ENCODE data around the gene COX8C. TPM values are rescaled to one million over a fixed set of nuclear protein-coding genes. Genes with fewer than 3 reads are reported as not detected.
"Not testable (repeated sequence)": the region's sequence is repeated elsewhere in the genome, so short reads cannot be mapped to it uniquely, and the experiment has no call there.

COX8C gene
- total RNA-seq, 1 experiment from 2014 or later = not detected

DNA sequence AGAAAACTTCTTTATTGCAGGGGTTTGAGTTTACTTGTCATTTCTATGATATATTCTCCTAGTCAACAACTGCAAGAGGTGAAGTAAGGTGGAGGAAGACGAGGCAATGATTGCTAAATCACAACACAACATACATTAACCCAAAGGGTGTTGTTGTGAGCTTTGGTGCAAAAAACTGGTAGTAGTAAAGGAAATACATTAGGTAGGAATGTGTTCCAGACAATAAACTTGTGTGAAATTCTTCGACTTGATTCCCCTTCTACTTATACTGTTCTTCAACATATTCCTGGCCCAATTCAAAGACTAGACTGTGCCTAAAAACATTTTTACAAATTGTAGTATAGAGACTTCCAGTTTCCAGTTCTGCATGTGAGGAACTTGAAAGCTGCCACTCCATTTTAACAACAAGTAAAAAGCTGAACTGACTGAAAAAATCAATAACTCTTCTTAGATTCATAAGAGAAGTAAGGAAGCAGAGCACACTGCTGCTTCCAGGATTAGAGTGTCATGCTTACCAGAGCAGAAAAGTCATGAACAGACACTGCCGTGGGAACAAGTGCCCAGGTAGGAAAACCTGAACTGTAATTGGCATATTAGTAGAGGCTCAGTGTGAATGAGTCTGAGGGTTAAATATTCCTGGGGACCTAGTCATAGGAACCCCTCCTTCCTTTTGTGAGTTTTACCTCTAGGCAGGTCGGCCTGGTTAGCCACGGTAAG is 22.2 kb downstream of the COX8C start:
- Histone ChIP-seq H3K36me3 (no peaks in the 10 kb centered on the region), H3K4me1 (replicated peaks) (no peaks in the 10 kb centered on the region), H3K4me3 (no peak overlapping the region), H3K27me3 (replicated peaks) (peaks cover 8% of the 10 kb centered on the region), H3K9me3 (replicated peaks) (no peaks in the 10 kb centered on the region), H3K27ac (no peak overlapping the region)
- no peak for DNase-seq (ENCODE audit: low read depth in 1 of 2, low spot score in 2 of 2)

DNA sequence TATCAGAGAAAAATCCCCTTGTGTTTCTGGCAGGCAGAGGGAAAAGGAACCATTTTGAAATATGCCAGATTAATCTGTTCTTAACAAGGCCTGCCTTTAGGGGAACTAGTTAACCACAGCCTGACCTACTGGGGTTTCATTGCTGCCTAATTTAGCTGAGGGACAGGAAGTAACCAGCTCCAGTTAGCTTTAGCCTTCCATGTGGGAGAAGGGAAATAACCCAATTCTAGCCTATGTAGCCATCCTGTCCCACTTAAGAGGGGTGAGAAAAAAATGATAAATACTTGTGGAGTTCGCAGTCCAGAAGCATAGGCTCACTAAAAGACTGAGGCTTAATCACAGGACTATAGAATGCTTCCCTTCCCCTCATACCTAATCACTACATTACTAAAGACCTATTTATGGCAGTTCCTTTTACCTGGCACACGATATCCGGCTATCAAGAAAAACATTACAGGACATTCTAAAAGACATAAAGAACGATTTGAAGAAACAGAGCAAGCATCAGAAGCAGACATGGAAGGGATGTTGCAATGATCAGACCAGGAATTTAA is 22.8 kb downstream of the COX8C start:
- H3K4me1 ChIP-seq (replicated peaks) = no peaks in the 10 kb centered on the region
- no peaks in the 10 kb centered on the region for H3K36me3 ChIP-seq
- no peak for DNase-seq (ENCODE audit: low read depth in 1 of 2, low spot score in 2 of 2)
- no peak overlapping the region for H3K4me3 ChIP-seq
- H3K9me3 ChIP-seq (replicated peaks) = no peaks in the 10 kb centered on the region
- no peak overlapping the region for H3K27ac ChIP-seq
- peaks cover 8% of the 10 kb centered on the region for H3K27me3 ChIP-seq (replicated peaks)

DNA sequence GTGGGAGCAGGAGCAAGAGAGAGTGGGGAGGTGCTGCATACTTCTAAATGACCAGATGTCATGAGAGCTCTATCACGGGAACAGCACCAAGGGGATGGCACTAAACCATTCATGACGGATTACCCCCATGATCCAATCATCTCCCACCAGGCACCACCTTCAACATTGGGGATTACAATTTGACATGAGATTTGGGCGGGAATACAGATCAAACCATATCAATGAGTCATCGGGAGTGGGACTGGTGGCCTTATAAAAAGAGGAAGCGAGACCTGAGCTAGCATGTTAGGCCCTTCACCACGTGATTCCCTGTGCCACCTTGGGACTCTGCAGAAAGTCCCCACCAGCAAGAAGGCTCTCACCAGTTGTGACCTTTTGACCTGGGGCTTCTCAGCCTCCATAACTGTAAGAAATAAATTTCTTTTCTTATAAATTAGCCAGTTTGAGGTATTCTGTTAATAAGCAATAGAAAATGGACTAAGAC is 28.7 kb downstream of the COX8C start:
- Histone ChIP-seq H3K4me3 (no peak overlapping the region), H3K36me3 (no peaks in the 10 kb centered on the region), H3K9me3 (replicated peaks) (no peaks in the 10 kb centered on the region)

DNA sequence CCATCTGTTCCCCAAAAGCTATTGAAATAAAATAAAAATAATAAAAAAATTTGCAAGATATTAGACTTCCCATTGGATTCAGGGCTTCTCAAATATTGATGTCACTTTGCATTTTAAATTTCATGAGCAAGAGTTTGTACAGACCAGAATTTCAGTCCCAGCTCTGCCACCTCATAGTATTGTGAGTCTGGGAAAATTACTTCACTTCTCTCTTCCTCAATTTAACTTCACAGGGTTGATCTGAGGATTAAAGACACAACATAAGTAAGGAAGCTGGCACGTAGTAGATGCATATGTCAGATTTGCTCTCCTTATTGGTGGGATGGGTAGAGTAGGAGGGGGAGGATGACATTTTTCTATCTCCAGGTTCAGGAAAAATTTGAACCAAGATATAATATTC is 32.8 kb downstream of the COX8C start:
- no peak for DNase-seq (ENCODE audit: low read depth in 1 of 2, low spot score in 2 of 2)
- Histone ChIP-seq H3K27me3 (replicated peaks) (peaks cover 3% of the 10 kb centered on the region; the same call in 1 of the 2 replicates), H3K4me1 (replicated peaks) (no peaks in the 10 kb centered on the region), H3K9me3 (replicated peaks) (no peaks in the 10 kb centered on the region), H3K4me3 (no peak overlapping the region), H3K27ac (no peak overlapping the region), H3K36me3 (no peaks in the 10 kb centered on the region)

More for the DNA sequence above, 28.7 kb downstream of the COX8C start:
- no peak for DNase-seq (ENCODE audit: low read depth in 1 of 2, low spot score in 2 of 2)
- H3K27ac ChIP-seq = no peak overlapping the region
- H3K4me1 ChIP-seq (replicated peaks) = no peaks in the 10 kb centered on the region
- peaks cover 3% of the 10 kb centered on the region for H3K27me3 ChIP-seq (replicated peaks)

DNA sequence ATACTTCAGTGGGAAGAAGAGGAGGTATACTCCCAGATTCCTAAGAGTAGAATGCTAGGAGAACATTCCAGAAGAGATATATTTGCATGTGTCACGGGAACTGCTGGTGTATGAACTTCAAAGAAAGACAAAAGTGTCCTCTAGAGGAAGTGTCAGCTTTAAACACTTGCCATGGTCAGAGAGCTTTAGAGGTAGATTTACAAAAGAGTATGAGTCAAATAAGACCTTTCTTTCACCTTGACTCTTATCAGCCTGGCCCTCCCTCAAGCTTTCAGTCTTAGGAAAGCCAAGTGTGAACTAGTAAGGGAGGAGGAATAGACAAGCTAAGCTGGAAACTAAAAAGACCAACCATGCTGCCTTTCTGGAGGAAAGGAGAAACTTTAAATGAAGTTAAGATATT is 34.7 kb downstream of the COX8C start:
- no peaks in the 10 kb centered on the region for H3K36me3 ChIP-seq
- peaks cover 3% of the 10 kb centered on the region; the same call in 1 of the 2 replicates for H3K27me3 ChIP-seq (replicated peaks)
- no peak overlapping the region for H3K27ac ChIP-seq
- no peak overlapping the region for H3K4me3 ChIP-seq
- no peaks in the 10 kb centered on the region for H3K4me1 ChIP-seq (replicated peaks)
- no peaks in the 10 kb centered on the region for H3K9me3 ChIP-seq (replicated peaks)
- DNase-seq (ENCODE audit: low read depth in 1 of 2, low spot score in 2 of 2) = no peak

DNA sequence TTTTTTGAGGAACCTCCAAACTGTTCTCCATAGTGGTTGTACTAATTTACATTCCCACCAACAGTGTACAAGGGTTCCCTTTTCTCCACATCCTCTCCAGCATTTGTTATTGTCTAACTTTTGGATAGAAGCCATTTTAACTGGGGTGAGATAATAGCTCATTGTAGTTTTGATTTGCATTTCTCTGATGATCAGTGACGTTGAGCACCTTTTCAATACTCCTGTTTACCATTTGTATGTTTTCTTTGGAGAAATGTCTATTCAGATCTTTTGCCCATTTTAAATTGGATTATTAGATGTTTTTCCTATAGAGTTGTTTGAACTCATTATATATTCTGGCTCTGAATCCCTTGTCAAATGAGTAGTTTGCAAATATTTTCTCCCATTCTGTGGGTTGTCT is 37.3 kb downstream of the COX8C start:
- not testable (repeated sequence) for H3K27ac ChIP-seq; H3K4me1 ChIP-seq (replicated peaks); H3K27me3 ChIP-seq (replicated peaks); DNase-seq (ENCODE audit: low read depth in 1 of 2, low spot score in 2 of 2); H3K4me3 ChIP-seq; H3K9me3 ChIP-seq (replicated peaks); H3K36me3 ChIP-seq

DNA sequence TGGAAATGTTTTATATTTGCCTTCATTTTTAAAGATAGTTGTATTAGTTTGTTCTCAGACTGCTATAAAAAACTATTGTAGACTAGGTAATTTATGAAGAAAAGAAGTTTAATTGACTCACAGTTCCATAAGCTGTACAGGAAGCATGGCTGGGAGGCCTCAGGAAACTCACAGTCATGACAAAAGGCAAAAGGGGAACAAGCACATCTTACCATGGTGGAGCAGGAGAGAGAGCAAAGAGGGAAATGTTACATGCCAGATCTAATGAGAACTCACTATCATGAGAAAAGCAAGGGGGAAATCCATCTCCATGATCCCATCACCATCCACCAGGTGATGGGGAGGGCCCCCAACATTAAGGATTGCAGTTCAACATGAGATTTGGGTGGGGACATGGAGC is 48.2 kb downstream of the COX8C start:
- H3K4me1 ChIP-seq (replicated peaks) = no peaks in the 10 kb centered on the region
- no peaks in the 10 kb centered on the region for H3K36me3 ChIP-seq
- H3K27me3 ChIP-seq (replicated peaks) = no peaks in the 10 kb centered on the region
- H3K4me3 ChIP-seq = no peak overlapping the region
- no peak overlapping the region for H3K27ac ChIP-seq
- DNase-seq (ENCODE audit: low read depth in 1 of 2, low spot score in 2 of 2) = no peak
- no peaks in the 10 kb centered on the region for H3K9me3 ChIP-seq (replicated peaks)

DNA sequence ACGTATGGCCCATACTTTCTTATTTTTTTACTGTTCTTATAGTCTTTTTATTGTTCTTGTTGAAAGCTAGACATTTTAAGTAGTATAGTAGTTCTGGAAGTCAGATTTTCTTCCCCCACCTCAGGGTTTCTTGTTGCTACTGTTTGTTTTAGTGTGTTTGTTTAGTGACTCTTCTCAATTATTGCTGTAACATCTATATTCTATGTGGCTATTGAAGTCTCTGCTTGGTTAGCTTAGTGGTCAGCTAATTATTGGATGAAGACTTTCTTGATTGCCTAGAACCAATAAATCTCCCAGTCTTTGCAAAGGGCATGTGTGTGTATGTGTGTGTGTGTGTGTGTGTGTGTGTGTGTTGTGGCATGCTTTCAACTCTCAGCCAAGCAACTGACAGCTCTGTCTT is 49.5 kb downstream of the COX8C start:
- Histone ChIP-seq H3K27me3 (replicated peaks) (no peaks in the 10 kb centered on the region), H3K9me3 (replicated peaks) (no peaks in the 10 kb centered on the region), H3K4me1 (replicated peaks) (no peaks in the 10 kb centered on the region), H3K27ac (no peak overlapping the region), H3K36me3 (no peaks in the 10 kb centered on the region), H3K4me3 (no peak overlapping the region)
- DNase-seq (ENCODE audit: low read depth in 1 of 2, low spot score in 2 of 2) = no peak

Other genes with a start within 250 kb of the COX8C start
- gene ITPK1, start 231.3 kb upstream of the COX8C start, total RNA-seq (2014; rRNA removed; shearing (Covaris generic)) = 56.2 and 57.5 TPM in 2 replicates
- gene MOAP1, start 162.3 kb upstream of the COX8C start, total RNA-seq (2014; rRNA removed; shearing (Covaris generic)) = 10.0 and 10.6 TPM in 2 replicates
- gene LYSET, start 161.9 kb upstream of the COX8C start, total RNA-seq (2014; rRNA removed; shearing (Covaris generic)) = 7.8 and 10.9 TPM in 2 replicates
- gene GON7, start 140.1 kb upstream of the COX8C start, total RNA-seq (2014; rRNA removed; shearing (Covaris generic)) = 16.9 and 18.3 TPM in 2 replicates
- gene UBR7, start 139.9 kb upstream of the COX8C start, total RNA-seq (2014; rRNA removed; shearing (Covaris generic)) = 47.7 and 64.1 TPM in 2 replicates
- gene BTBD7, start 14.1 kb upstream of the COX8C start, total RNA-seq (2014; rRNA removed; shearing (Covaris generic)) = 7.1 and 17.2 TPM in 2 replicates
- gene UNC79, start 83.8 kb downstream of the COX8C start, total RNA-seq (2014; rRNA removed; shearing (Covaris generic)) = 0.05 and 0.13 TPM in 2 replicates

Data from SJSA1 (cell line).